ENCODE measurements around the gene NCOA6. TPM values are rescaled to one million over a fixed set of nuclear protein-coding genes. Genes with fewer than 3 reads are reported as not detected.

NCOA6 gene
- polyA plus RNA-seq, 1 donor from 2014 or later, result 13.0 TPM

- Histone ChIP-seq H2AFZ (ENCODE audit: low read depth, low read length) (no peak overlapping the region), H3K9me2 (ENCODE audit: insufficient read depth, low read length) (no peaks in the 10 kb centered on the region), H3K36me3 (ENCODE audit: insufficient read depth, low read length) (no peaks in the 10 kb centered on the region), H3K9me3 (ENCODE audit: low read length) (no peaks in the 10 kb centered on the region), H4K20me1 (ENCODE audit: insufficient read depth) (no peaks in the 10 kb centered on the region), H3K27ac (ENCODE audit: low read length) (no peak overlapping the region), H3K79me2 (replicated peaks; ENCODE audit: insufficient read depth, low read length) (no peaks in the 10 kb centered on the region), H3K4me3 (ENCODE audit: low read length) (no peak overlapping the region), H3K9ac (ENCODE audit: low read length) (no peak overlapping the region), H3K4me2 (ENCODE audit: low read length) (no peak overlapping the region), H3F3A (ENCODE audit: insufficient read depth, low read length, poor library complexity, severe bottlenecking) (no peaks in the 10 kb centered on the region), H3K27me3 (ENCODE audit: insufficient read depth, low read depth, low read length) (no peaks in the 10 kb centered on the region)
- TF ChIP-seq CTCF (IDR thresholded peaks at IDR 0.05; ENCODE audit: poor library complexity, severe bottlenecking), result no peak
- TF ChIP-seq RAD21 (conservative IDR thresholded peaks at IDR 0.05), result no peak
- no peak for TF ChIP-seq MXI1 (conservative IDR thresholded peaks at IDR 0.05; ENCODE audit: poor library complexity, severe bottlenecking)
- TF ChIP-seq TAF1 (IDR thresholded peaks at IDR 0.05; ENCODE audit: low read depth), result no peak
- no peak for TF ChIP-seq POLR2AphosphoS5 (IDR thresholded peaks at IDR 0.05)
- TF ChIP-seq SMC3 (conservative IDR thresholded peaks at IDR 0.05; ENCODE audit: poor library complexity), result no peak
- no peak for TF ChIP-seq EZH2 (IDR thresholded peaks at IDR 0.05; ENCODE audit: borderline replicate concordance, insufficient read depth, low read length, poor library complexity, severe bottlenecking)
- no peak for TF ChIP-seq EP300 (conservative IDR thresholded peaks at IDR 0.05; ENCODE audit: poor library complexity, severe bottlenecking)
- no peak for TF ChIP-seq REST (IDR thresholded peaks at IDR 0.05; ENCODE audit: borderline replicate concordance)
These were observed 132.0 kb downstream of the NCOA6 start for GRCh38 chr20:34693414-34693813.

- Histone ChIP-seq H3K27ac (ENCODE audit: low read length) (no peak overlapping the region), H3K9ac (ENCODE audit: low read length) (no peak overlapping the region), H4K20me1 (ENCODE audit: insufficient read depth) (no peaks in the 10 kb centered on the region), H3K4me2 (ENCODE audit: low read length) (no peak overlapping the region), H3K9me3 (ENCODE audit: low read length) (no peaks in the 10 kb centered on the region), H3F3A (ENCODE audit: insufficient read depth, low read length, poor library complexity, severe bottlenecking) (no peaks in the 10 kb centered on the region), H3K27me3 (ENCODE audit: insufficient read depth, low read depth, low read length) (no peaks in the 10 kb centered on the region), H3K36me3 (ENCODE audit: insufficient read depth, low read length) (no peaks in the 10 kb centered on the region), H3K9me2 (ENCODE audit: insufficient read depth, low read length) (no peaks in the 10 kb centered on the region), H3K4me3 (ENCODE audit: low read length) (no peak overlapping the region), H3K79me2 (replicated peaks; ENCODE audit: insufficient read depth, low read length) (no peaks in the 10 kb centered on the region), H2AFZ (ENCODE audit: low read depth, low read length) (no peak overlapping the region)
- no peak for TF ChIP-seq CTCF (IDR thresholded peaks at IDR 0.05; ENCODE audit: poor library complexity, severe bottlenecking)
These were observed 133.6 kb downstream of the NCOA6 start for GRCh38 chr20:34691838-34692237.
